GM19397 (cell line): ENCODE data around the gene IQGAP3.
A peak's percentile ranks its signal among the peaks of the same experiment; 100 is the strongest.

Experiments
- ATAC-seq: cut with Tn5 transposase; IDR thresholded peaks from one replicate; pipeline ENCODE4 v1.9.1; 2021; ENCODE audit warnings: mild to moderate bottlenecking, moderate library complexity; ENCODE audit not compliant: unreplicated experiment

The IQGAP3 gene

DNA sequence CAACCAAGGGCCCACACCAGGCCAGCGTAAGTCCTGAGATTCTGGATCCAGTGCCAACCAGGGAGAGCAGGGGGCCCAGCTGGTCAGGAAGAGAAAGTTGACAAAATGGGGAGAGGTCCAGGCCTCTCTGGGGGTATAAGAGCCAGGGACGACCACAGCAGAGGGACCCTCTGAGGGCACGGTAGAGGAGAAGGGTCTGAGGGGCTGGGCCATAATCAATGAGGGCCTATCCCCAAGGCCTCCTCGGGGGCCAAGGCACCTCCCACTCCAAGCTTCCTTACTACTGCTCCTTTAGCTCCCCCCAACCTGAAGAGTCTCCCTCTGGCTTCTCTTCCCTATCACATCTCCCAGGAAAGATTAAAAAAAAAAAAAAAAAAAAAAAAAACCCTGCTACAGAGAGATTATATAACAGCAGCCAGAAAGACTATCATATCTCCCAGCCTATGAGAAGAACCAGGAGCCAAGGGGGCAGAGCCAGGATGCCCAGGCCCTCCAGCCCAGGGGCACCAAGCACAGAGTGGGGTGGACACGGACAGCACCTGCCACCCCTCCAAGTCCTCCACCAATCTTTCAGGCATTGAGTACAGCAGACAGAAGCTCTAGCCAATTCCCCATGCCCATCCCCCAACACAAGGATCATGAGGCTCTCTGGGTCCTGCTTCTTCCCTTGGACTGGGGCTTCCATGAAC lies 74.5 kb downstream of the IQGAP3 start:
- ATAC-seq = no peak

DNA sequence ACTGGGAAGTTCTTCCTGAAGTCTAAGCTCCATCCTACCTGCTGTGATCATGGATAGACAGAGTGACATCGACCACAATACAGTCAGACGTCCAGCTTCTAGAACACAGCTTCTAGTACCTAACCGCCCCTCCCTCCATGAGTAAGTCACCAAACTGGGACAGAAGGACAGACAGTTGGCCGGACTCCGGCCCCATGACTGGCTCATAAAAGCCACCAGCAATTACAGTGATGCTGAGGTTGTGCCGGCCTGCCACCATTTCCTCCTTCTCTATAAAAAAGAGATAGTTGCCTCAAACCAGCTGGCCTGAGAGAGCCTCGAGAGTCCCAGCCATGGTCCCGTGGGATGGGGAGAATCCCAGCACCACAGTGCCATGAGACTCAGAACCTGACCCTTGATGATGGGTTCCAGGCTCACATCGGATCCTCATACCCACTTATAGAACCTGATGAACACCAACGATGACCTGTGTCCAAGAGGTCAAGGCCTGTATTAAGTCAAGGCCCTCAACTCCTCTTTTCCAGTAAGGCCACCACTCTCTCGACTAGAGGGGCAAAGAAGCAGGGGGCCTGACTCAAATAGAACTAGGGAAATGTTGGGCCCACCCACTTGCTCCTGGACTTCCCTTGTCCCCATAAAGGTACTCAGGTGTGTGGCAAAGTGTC lies 75.2 kb downstream of the IQGAP3 start:
- no peak for ATAC-seq

DNA sequence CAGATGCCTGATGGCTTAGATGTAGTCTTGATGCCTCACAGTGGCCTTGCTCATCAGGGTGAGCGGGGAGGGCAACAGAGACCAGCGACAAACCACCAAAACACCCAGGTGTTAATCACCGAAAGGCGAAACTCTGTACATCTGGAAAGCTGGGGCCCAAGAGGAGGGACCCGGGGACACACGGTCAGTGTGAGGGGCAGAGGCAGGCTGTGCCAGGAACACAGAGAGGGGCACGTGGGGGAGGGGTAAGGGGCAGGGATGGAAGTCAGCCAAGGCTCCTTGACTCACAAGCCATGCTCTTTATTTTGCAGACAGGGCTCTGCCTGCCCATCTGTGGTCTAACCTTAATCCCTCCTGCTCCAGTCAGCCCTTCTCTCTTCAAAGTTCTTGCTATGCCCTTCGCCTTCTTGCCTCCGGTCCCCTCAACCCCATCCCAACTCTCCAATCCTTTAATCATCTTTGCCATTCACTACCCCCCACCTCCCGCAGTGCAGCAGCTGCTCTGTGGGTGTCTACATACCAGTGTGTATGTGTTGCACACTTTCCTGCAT lies 76.1 kb downstream of the IQGAP3 start:
- no peak for ATAC-seq

DNA sequence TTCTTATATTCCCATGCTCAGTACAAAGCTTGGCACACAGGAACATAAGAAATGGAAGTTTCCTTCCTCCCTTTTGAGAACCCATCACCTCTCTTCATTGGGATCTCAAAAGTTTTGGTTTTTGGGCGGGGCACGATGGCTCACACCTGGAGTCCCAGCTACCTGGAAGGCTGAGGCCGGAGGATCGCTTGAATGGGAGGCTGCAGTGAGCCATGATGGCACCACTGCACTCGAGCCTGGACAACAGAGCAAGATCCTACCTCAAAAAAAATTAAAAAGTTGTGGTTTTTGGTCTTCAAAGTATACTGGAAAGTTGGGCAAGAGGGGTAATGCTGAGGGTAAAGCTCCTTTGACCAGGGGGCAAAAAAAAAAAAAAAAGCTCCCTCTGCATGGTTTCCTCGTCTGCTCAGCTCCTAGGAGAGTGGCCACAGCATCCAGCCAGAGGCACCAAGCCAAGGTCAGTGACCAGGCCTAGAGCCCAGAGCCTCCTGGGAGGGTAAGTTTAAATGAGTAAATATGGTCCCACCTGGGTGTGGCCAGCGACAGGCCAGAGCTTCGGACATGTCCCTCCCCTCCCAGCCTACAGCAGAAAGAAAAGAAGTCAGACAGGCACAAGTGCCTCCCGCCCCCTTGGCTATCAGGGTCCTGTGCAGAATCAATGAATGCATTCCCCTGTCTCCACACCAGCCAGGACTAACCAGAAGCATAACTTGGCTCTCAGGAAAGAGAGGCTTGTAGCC lies 76.8 kb downstream of the IQGAP3 start:
- no peak for ATAC-seq

DNA sequence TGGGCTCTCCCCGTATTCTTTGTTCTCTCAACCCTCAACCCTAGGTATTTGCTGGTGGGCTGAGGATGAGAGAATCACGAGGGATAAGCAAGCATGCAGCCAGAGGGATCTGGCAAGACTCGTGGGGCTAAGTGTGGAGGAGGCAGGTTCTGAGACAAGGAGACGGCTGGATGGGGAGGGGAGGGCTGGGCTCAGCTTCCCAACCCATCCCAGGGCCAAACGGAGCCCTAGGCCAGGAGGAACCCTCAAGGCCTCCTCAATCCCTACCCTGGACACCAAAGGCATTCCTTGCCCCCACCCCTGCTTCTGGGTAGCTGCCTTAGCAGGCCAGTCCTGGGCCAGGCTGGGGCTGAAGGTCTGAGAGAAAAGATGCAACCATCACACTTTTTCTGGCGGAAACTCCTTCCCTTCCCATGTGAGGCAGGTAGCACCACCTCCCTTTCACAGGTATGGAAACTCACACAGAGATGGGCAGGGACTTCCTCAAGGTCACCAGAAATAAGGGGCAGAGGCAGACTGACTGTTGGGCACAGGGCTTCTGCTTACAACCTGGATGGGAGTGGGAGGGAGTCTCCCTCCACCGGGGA lies 78.0 kb downstream of the IQGAP3 start:
- no peak for ATAC-seq

DNA sequence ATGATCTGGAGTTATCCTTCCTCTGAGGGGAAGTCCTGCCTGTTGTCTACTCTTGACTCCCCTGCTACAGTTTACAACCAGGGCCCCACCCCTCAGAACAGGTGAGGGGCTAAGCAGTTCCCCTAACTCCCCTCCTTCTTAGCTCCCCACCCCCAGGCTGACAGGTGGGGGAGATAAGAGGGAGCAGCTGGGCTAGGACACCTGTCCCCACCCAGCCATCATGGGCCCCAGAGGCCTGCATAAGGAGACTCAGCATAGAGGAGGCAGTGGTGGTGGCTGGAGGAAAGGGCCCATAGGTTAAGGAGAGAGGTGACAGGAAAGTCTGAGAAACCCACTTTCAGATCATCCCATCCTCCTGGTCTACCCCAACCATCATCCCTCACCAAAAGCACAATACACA lies 78.6 kb downstream of the IQGAP3 start:
- ATAC-seq = no peak

DNA sequence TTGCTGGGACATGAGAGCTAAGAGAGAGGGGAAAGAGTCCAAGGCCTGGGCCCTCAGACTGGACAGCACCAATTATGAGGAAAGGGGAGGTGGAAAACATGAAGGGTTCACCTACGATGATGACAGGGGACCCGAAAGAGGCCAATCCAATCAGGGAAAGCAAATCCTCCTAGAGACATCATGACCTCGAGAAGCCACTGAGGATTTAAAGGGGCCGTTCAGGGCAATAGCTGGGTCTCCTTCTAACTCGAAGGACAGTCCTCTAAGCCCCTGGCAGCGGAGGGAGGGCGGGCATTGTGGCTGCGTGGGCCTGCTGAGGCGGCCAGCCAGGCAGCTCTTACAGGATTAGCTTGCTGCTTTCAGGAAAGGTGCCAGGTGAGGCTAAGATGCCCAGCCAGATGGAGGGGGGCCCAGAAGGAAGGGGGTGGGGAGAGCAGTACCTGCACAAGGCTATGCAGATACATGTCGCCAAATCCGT lies 79.2 kb downstream of the IQGAP3 start:
- no peak for ATAC-seq

DNA sequence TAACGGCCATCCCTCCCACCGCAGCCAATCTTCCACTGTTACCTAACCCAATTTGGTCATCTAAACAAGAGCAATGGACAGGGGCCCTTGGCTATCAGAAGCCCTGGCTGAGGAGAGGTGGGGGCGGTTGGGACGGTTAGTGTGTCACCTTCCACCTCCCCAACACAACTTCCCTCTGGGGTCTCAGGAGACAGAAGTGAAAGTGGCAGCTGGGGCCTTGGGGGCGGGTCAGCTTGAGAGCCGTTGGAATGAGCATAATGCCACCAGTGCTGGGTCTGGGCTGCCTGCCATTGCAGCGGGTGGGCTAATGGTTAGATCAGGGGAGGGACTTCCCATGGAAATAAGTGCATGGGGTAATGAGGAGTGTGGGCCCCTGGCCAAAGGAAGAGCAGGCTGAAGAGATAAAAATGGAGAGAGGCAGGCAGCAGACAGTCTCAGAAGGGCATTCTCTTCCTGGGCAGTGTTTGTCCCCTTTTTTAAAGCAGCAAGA lies 79.7 kb downstream of the IQGAP3 start:
- ATAC-seq = no peak

DNA sequence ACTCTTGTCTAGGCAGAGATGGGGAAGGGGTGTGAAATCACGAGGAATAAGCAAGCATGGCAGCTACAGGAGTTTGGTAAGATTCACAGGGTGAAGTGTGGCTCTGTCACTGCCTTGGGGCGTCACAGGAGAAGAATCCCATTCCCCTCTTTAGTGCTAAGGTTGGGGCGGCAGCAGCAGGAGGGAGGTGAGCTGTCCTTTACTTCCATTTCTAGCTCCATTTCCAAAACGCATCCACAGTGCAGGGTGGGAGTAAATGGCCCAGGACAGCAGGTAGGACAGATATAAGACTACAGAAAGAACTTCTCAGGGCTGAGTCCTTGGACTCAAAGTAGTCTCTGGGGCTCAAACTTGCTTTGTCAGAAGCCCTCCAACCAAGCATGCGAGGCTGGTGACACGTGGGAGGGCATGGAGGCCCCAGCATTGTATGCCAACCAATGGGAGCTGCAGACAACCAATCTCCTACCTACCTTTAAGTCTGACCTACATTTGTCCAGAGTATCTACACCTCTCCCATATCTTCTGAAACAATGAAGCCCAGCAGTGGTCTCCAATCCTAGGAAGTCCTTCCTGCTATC lies 80.3 kb downstream of the IQGAP3 start:
- ATAC-seq = no peak

DNA sequence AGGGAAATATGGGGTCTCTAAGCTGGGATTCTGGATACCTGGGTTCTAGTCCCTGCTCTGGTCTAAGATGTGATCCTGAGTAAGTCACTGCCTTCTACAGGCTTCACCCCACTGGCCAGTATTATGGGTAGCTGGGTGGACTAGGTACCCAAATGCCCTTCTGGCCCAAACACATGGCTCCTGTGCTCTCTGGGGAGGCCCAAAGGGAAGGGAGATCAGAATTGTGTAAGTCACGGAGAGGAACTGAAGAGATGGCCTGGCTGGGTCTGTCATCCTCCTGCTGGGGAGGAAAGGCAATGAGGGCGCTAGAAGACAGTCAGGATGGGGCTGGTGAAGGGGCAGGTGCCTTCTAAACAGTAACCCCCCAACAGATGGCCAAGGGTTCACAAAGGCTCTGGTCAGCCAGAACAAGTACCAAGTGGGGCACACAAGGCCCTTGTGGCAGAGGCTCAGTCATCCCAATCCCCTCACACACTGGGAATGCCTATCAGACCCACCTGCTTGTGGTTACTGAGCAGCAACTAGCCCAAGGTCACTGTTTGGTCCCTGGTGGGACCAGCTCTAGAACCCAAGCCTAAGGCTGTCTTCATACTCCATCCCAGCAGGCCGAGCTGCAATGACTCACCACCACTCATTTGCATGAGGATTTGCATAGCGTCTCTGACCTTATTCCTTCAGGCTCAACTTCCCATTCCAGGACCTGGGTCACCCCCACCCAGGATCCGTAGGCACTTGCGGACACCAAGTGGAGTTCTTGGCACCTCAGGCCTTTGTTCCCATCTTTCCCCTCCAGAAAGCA lies 81.0 kb downstream of the IQGAP3 start:
- ATAC-seq = no peak

DNA sequence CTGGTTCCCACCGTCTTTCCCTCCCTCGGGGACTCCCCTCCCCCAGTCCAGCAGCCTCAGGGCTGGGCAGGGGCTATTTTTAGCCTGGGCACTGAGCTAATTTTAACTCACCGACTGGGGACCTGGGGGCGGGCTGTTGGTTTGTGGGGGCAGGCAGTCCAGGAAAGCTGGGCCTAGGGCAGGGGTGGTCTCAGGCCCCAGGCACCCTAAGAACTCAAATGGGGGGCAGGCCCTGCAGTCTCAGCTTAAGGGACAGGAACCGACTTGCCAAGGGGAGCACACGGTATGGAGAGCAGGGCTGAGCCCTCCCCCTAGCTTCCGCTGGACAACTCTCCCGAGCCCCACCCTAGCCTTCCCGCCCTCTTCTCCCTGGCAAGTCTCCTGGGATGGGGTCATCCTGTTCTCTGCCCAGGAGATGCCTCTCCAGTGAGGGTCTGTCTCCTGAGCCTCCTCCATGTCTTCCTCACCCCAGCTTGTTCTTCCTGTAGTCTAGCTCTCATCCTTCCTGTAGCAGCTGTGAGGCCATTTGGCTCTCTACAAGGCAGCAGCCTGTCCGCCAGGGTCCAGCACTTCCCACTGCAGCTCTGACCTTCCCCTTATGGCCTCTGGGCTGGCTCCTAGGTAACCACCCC lies 81.8 kb downstream of the IQGAP3 start:
- no peak for ATAC-seq

DNA sequence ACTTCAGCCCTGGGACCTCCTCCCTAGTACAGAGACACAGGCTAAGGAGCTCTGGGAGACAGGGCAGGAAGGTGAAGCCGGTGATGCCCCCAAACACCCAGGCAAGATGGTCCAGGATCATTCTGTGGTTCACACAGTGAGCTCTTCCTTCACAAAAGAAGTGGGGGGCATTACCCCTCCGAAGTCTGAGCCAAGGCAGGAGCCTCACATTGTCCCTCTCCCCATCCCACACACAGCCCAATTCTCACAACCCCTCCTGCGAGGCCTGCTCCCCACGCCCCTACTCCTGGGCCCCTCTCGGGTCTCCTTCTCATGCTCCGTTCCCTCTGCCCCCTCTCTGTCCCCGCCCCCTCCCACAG lies 82.5 kb downstream of the IQGAP3 start:
- no peak for ATAC-seq

DNA sequence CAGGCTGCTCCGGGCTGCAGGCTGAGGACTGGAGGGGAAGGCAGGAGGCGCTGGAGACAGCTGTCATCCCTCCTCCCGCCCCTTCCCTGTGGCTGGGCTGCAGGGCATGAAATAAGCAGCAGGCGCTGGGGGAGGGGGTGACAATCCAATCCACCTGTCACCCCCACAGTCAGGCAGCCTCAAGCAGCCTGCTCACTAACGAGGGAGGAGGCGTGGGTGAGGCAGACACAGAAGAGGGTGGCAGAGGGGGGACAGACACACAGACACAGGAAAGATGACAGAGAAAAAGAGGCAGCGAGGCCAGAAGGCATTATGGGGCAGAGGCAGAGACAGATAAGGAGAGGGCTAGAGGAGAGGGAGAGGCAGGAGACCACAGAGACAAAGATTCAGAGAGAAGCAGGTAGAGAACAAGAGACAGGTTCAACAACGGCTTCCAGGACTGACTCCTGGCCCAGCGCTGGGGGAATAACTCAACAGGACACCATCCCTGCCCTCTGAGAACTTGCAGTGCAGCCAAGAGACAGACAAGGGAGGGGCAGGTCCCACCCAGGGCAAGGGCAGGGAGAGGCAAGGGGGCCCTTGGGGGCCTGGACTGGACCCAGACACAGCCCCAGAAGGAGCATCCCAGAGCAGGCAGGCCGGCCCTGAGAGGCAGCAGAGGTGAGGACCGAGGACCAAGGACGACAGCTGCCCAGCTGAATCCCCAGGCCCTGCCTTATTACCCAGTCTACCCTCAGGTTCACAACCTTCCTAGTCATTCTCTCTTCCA lies 83.0 kb downstream of the IQGAP3 start:
- peak; percentile 8 for ATAC-seq

DNA sequence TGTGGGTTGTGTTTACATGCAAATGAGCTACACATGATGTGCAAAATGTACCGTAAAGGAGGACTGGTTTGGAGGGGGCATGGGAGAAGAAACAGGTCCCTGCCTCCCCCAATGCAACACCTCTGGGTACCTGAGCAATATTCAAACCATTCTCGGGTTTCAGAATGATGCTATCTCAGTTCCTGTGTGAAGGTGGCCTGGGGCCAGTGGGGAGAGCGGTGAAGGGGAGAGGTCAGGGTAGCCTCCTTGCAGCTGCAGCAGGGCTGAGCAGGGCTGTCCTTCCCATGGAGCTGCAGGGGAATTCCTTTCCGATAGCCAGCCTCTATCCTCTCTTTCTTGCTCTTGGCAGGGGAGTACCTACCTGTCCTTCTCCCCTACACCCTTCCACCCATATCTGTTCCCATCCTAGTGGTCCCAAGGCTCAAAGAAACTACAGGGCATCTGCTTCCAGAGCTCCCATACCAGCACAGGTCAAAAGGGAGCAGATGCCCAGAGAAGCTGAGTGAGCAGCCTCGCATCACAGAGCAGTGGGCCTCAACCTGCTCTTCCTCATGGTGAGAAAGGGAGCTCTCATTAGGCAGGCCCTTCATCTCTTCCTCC lies 83.7 kb downstream of the IQGAP3 start:
- ATAC-seq = peak; percentile 45

DNA sequence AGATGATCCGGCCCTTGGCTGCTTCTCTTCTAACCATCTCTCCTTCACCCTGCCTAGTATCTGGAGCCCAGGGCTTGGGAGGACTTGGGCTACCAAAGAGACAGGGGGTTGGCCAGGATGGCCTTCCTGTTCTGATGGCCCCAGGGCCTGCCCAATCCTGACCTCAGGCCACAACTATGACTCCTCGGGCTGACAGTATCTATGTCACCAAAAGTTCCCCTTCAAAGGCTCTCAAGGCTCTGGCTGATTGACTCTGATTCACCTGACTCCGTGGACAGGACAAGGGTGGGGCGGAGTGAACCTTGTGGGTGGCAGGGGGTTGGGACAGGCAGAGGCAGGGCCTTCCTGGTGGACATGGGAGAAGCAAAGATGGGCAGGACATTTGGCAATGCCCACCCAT lies 84.5 kb downstream of the IQGAP3 start:
- ATAC-seq = no peak

DNA sequence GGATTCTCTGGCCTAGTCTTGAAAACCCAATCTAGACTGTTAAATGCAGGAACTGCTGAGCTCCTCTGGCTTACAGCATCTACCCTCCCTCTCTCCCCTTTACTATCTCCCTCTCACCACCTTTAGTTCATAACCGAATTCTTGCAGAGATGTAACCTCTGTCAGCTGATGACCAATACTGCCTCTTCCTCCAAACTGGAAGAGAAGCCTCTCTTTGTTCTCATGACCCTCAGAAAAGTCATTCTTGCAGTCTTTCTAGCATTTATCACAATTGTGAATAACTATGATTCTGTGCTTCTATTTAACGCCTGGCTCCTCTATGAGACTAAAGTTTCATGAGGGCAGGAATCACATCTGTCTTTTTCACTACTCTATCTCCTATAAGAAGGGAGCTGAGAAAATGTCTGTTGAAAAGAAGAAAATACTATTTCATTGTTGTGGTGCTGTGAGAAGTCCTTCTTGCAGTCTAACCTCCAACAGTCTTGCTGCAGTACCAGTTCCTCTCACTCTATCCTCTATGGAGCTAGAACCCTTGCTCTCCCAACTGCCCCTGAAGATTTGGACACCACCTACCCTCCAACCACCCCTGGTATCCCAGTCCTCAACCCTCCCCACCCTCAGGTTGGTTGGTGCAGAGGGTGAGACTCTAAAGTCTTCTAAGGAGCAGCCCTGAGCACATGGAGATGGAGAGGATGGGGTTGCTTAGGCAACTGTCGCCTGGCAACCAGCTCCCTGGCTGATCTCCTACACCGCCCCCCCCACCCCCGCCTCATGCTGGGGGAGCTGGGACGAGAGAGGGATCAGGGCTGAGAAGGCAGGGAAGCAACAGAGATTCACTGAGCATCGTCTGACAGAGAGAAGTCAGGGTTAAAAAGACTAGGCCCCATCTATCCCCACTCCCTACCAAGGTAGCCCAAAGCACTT lies 85.7 kb downstream of the IQGAP3 start:
- ATAC-seq = no peak

DNA sequence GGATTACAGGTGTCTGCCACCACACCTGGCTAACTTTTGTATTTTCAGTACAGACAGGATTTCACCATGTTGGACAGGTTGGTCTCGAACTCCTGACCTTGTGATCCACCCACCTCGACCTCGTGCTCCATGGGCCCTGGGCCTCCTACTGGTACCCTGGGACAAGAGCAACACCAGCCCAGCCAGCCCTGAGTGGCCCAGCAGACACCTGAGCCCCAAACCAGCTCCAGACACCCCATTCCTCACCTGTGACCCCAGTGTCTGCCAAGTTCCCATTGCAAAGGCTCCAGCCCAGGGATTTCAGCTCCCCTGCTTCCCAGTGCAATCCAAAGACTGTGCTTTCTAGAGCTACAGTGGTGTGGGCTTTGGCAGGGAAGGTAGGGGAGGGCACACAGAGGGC lies 86.4 kb downstream of the IQGAP3 start:
- ATAC-seq = no peak
